HepG2 (cell line): Measurements from ENCODE around the gene FAM118A. TPM values are rescaled to one million over a fixed set of nuclear protein-coding genes. Genes with fewer than 3 reads are reported as not detected.

Experiments
- CTCF ChIP-seq: sonication (generic); formaldehyde crosslinking; IDR thresholded peaks from 2 replicates; pipeline ENCODE4 v1.5.0; 2020; ENCODE audit warnings: mild to moderate bottlenecking, missing genetic modification reagents, moderate library complexity
- FOXP1 ChIP-seq, 2 experiments: fragments of 450-650 bp in 1 of 2; IDR thresholded peaks; 2 replicates each; pipeline ENCODE4 v1.6.1; 2017 to 2018; ENCODE audit warnings: antibody characterized with exemption in 1 of 2
- KLF13 ChIP-seq: sonication (generic); formaldehyde crosslinking; IDR thresholded peaks from 2 replicates; pipeline ENCODE4 v1.4.0; 2020; ENCODE audit warnings: mild to moderate bottlenecking, missing genetic modification reagents
- MBNL3 ChIP-seq: fragments of 250-450 bp; sonication (Bioruptor Pico); conservative IDR thresholded peaks from 2 replicates; pipeline ENCODE4 v1.8.0; 2022; ENCODE audit warnings: mild to moderate bottlenecking, inconsistent platforms
- MEF2D ChIP-seq: sonication (generic); formaldehyde crosslinking; IDR thresholded peaks from 2 replicates; pipeline ENCODE4 v1.5.1; 2020; ENCODE audit warnings: mild to moderate bottlenecking, missing genetic modification reagents
- MTERF4 ChIP-seq: sonication (generic); formaldehyde crosslinking; IDR thresholded peaks from 2 replicates; pipeline ENCODE4 v1.8.0; 2023; ENCODE audit warnings: mild to moderate bottlenecking, missing genetic modification reagents
- MYNN ChIP-seq: sonication (generic); formaldehyde crosslinking; IDR thresholded peaks from 2 replicates; pipeline ENCODE4 v1.4.0; 2020; ENCODE audit warnings: mild to moderate bottlenecking, low read depth, missing genetic modification reagents
- POLR2AphosphoS5 ChIP-seq: IDR thresholded peaks from 2 replicates; pipeline ENCODE4 v1.6.1; 2012; ENCODE audit warnings: low read depth, low read length
- REXO4 ChIP-seq: sonication (generic); formaldehyde crosslinking; IDR thresholded peaks from 2 replicates; pipeline ENCODE4 v1.8.0; 2022; ENCODE audit warnings: missing genetic modification reagents, mild to moderate bottlenecking, borderline replicate concordance
- TP53 ChIP-seq: sonication (generic); formaldehyde crosslinking; conservative IDR thresholded peaks from 2 replicates; pipeline ENCODE4 v1.4.0; 2020; ENCODE audit warnings: missing genetic modification reagents
- ZEB1 ChIP-seq: IDR thresholded peaks from 2 replicates; pipeline ENCODE4 v1.6.1; 2012; ENCODE audit warnings: mild to moderate bottlenecking, low read depth, inconsistent platforms; ENCODE audit not compliant: insufficient replicate concordance
- ZMYM4 ChIP-seq: sonication (generic); formaldehyde crosslinking; IDR thresholded peaks from 2 replicates; pipeline ENCODE4 v1.8.1; 2023; ENCODE audit warnings: mild to moderate bottlenecking, missing genetic modification reagents
- ZNF256 ChIP-seq: sonication (generic); formaldehyde crosslinking; conservative IDR thresholded peaks from 2 replicates; pipeline ENCODE4 v1.4.0; 2020; ENCODE audit warnings: missing genetic modification reagents
- ZNF407 ChIP-seq: sonication (generic); formaldehyde crosslinking; IDR thresholded peaks from one replicate; pipeline ENCODE4 v1.5.1; 2020; ENCODE audit warnings: mild to moderate bottlenecking, missing genetic modification reagents; ENCODE audit errors: not compliant biosample characterization
- ZNF777 ChIP-seq: sonication (generic); formaldehyde crosslinking; IDR thresholded peaks from 2 replicates; pipeline ENCODE4 v1.4.0; 2020; ENCODE audit warnings: missing genetic modification reagents
- polyA plus RNA-seq, 8 experiments: library from polyadenylated mRNA; depleted of rRNA in 3 of 8; stranded (reverse) in 7 of 8; unstranded in 1 of 8; fragments of >200 nt; fragmentation: Illumina TruSeq in 4 of 8; extraction: Trizol in 4 of 8; gene quantifications; 2 replicates each; pipeline versions ENCODE4 v1.2.1 to v1.2.3, GENCODE V29; 2011 to 2016; ENCODE audit warnings: low read depth in 4 of 8, missing spikeins in 1 of 8, mixed read lengths in 1 of 8; ENCODE audit not compliant: insufficient read depth in 1 of 8
- total RNA-seq, 5 experiments: library from RNA; depleted of rRNA; stranded (reverse); fragments of >200 nt; fragmentation: Illumina TruSeq; extraction: Trizol; gene quantifications; 2 replicates each; pipeline ENCODE4 v1.2.3, GENCODE V29; 2016; ENCODE audit warnings: low read depth in 1 of 5
- TF ChIP-seq, protein P1 (sequence below): sonication (generic); formaldehyde crosslinking; IDR thresholded peaks from 2 replicates; pipeline ENCODE4 v1.8.1; 2023; ENCODE audit warnings: missing genetic modification reagents, inconsistent platforms, borderline replicate concordance

Gene FAM118A
- total and polyA plus RNA-seq, 2 of the 13 experiments (the other 11 are each of a cell fraction or from before 2014, with no cell fraction given) = 36.7 to 48.2 TPM

- TF ChIP-seq MTERF4 (no peak), REXO4 (CRISPR knock-in tag) (no peak), CTCF (CRISPR knock-in tag) (no peak), ZEB1 (no peak), MEF2D (CRISPR knock-in tag) (no peak), TP53 (no peak), ZMYM4 (CRISPR knock-in tag) (peak; percentile 34; the same call in 1 of the 2 replicates), MBNL3 (CRISPR knock-in tag) (no peak), POLR2AphosphoS5 (no peak), ZNF407 (CRISPR knock-in tag) (no peak), FOXP1 (IDR thresholded peaks at IDR 0.05) (no peak), FOXP1 (CRISPR knock-in tag; IDR thresholded peaks at IDR 0.05) (no peak), ZNF777 (no peak), KLF13 (CRISPR knock-in tag) (no peak), MYNN (CRISPR knock-in tag) (no peak), ZNF256 (CRISPR knock-in tag) (no peak)
- TF ChIP-seq, protein P1, sequence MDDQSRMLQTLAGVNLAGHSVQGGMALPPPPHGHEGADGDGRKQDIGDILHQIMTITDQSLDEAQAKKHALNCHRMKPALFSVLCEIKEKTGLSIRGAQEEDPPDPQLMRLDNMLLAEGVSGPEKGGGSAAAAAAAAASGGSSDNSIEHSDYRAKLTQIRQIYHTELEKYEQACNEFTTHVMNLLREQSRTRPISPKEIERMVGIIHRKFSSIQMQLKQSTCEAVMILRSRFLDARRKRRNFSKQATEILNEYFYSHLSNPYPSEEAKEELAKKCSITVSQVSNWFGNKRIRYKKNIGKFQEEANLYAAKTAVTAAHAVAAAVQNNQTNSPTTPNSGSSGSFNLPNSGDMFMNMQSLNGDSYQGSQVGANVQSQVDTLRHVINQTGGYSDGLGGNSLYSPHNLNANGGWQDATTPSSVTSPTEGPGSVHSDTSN = no peak
Observed at GRCh38 chr22:45286854-45287551, 22.7 kb upstream of the FAM118A start (continued).
